B cell (primary cell): ENCODE measurements around the gene MYL10. TPM values are rescaled to one million over a fixed set of nuclear protein-coding genes. Genes with fewer than 3 reads are reported as not detected.

Experiments
- ATAC-seq: fragments of 200-7000 bp; cut with Tn5 transposase; one replicate; pipeline ENCODE4 v1.10.0; 2021; ENCODE audit warnings: low read depth, mild to moderate bottlenecking, moderate number of reproducible peaks, moderate library complexity
- CTCF ChIA-PET: fragments of 350-600 bp; sonication (Branson Sonifier 250); formaldehyde crosslinking; loops from one replicate; lab custom pipeline; 2021; ENCODE audit warnings: antibody characterized with exemption, inconsistent platforms; lab: Charles Lee
- POLR2A ChIA-PET: fragments of 350-600 bp; sonication (Branson Sonifier 250); formaldehyde crosslinking; loops from one replicate; lab custom pipeline; 2021; ENCODE audit warnings: antibody characterized with exemption; lab: Charles Lee
- DNase-seq: peaks from one replicate; pipeline ENCODE4 v3.0.0; 2013
- H2AFZ ChIP-seq: 2 replicates; pipeline ENCODE4 v1.6.1; 2012; ENCODE audit warnings: mild to moderate bottlenecking, low read depth, low read length; ENCODE audit not compliant: insufficient read depth, poor library complexity, severe bottlenecking
- H3K27ac ChIP-seq, 2 donors: 1 replicate in 1 of 2; 2 replicates in 1 of 2; pipeline ENCODE4 v1.5.1; 2012 to 2013; ENCODE audit warnings: low read length in 2 of 2, mild to moderate bottlenecking in 2 of 2, moderate library complexity in 1 of 2
- H3K27me3 ChIP-seq, 4 experiments: fragments of 200-600 bp in 1 of 4; sonication (generic) in 1 of 4; replicated peaks in 1 of 4; 1 replicate in 2 of 4; 2 replicates in 2 of 4; pipeline versions ENCODE4 v1.6.1 to v1.7.0; 2013 to 2016; ENCODE audit warnings: low read length in 3 of 4, mild to moderate bottlenecking in 2 of 4, mixed read lengths in 1 of 4, moderate library complexity in 1 of 4; ENCODE audit not compliant: insufficient read depth in 4 of 4, control insufficient read depth in 3 of 4; ENCODE audit errors: control extremely low read depth in 1 of 4
- H3K36me3 ChIP-seq, 2 experiments: replicated peaks in 1 of 2; 1 replicate in 1 of 2; 2 replicates in 1 of 2; pipeline versions ENCODE4 v1.6.1 to v1.7.1; 2013; ENCODE audit warnings: low read length in 1 of 2; ENCODE audit not compliant: insufficient read depth in 2 of 2, control insufficient read depth in 1 of 2; ENCODE audit errors: control extremely low read depth in 1 of 2, extremely low read depth in 1 of 2
- H3K4me1 ChIP-seq, 2 donors: fragments of 200-600 bp in 1 of 2; sonication (generic) in 1 of 2; 1 replicate in 1 of 2; 2 replicates in 1 of 2; pipeline versions ENCODE4 v1.5.1 to v1.6.1; 2013 to 2017; ENCODE audit warnings: low read length in 2 of 2; ENCODE audit not compliant: control insufficient read depth in 2 of 2, insufficient read depth in 2 of 2
- H3K4me2 ChIP-seq: replicated peaks from 2 replicates; pipeline ENCODE3; 2012; ENCODE audit warnings: mild to moderate bottlenecking, low read depth, low read length; ENCODE audit not compliant: poor library complexity, severe bottlenecking
- H3K4me3 ChIP-seq, 5 experiments: fragments of 200-600 bp in 1 of 5; sonication (generic) in 1 of 5; 1 replicate in 3 of 5; 2 replicates in 2 of 5; pipeline versions ENCODE4 v1.5.1 to v1.7.0; 2011 to 2016; ENCODE audit warnings: low read length in 4 of 5, mild to moderate bottlenecking in 4 of 5, low read depth in 2 of 5, control low read depth in 1 of 5, moderate library complexity in 1 of 5; ENCODE audit not compliant: insufficient read depth in 1 of 5; ENCODE audit errors: control extremely low read depth in 1 of 5, extremely low read depth in 1 of 5
- H3K79me2 ChIP-seq: fragments of 200-600 bp; sonication (generic); one replicate; pipeline ENCODE4 v1.6.0; 2016; ENCODE audit warnings: low read length; ENCODE audit not compliant: control insufficient read depth, insufficient read depth
- H3K9ac ChIP-seq: fragments of 200-600 bp; sonication (generic); 2 replicates; pipeline ENCODE4 v1.6.1; 2017; ENCODE audit warnings: mild to moderate bottlenecking, low read length, moderate library complexity
- H3K9me3 ChIP-seq, 3 donors: one replicate each; pipeline versions ENCODE4 v1.6.1 to v1.7.1; 2013; ENCODE audit warnings: low read length in 2 of 3; ENCODE audit not compliant: control insufficient read depth in 2 of 3, insufficient read depth in 1 of 3; ENCODE audit errors: control extremely low read depth in 1 of 3
- H4K20me1 ChIP-seq: 2 replicates; pipeline ENCODE4 v1.6.0; 2012; ENCODE audit warnings: mild to moderate bottlenecking, low read length; ENCODE audit not compliant: insufficient read depth, control insufficient read depth, poor library complexity, severe bottlenecking
- H3K27ac Mint-ChIP-seq: one replicate; pipeline ENCODE4 v1.8.0; 2021; ENCODE audit warnings: mixed read lengths
- H3K27me3 Mint-ChIP-seq: one replicate; pipeline ENCODE4 v1.8.0; 2021; ENCODE audit warnings: mixed read lengths
- H3K4me1 Mint-ChIP-seq: one replicate; pipeline ENCODE4 v1.8.0; 2021; ENCODE audit warnings: mixed read lengths
- H3K4me3 Mint-ChIP-seq: one replicate; pipeline ENCODE4 v1.8.0; 2021; ENCODE audit warnings: mixed read lengths
- H3K9me3 Mint-ChIP-seq: one replicate; pipeline ENCODE4 v1.8.0; 2022; ENCODE audit warnings: mixed read lengths; ENCODE audit not compliant: insufficient read depth
- EZH2 ChIP-seq: IDR thresholded peaks from 2 replicates; pipeline ENCODE4 v1.6.1; 2012; ENCODE audit warnings: borderline replicate concordance, low read depth, mild to moderate bottlenecking, moderate library complexity, low read length; ENCODE audit not compliant: insufficient read depth, poor library complexity, severe bottlenecking
- WGBS: methylation state at CpG from one replicate; pipeline ENCODE4 v1.1.5; 2013; ENCODE audit warnings: missing lambda C conversion rate; ENCODE audit not compliant: insufficient coverage; 5-methylcytosine and 5-hydroxymethylcytosine counted together
- intact Hi-C: fragments of 100-400 bp; cut with micrococcal nuclease; formaldehyde crosslinking; loops from one replicate; pipeline ENCODE4 v1.10.0; 2022
- polyA plus RNA-seq: library from polyadenylated mRNA; depleted of rRNA; stranded (reverse); fragments of >200 nt; gene quantifications from 2 replicates; pipeline ENCODE4 v1.2.3, GENCODE V29; 2012
- total RNA-seq, 2 donors: library from RNA; stranded (reverse); fragments of 120-200 nt in 1 of 2; gene quantifications; 1 replicate in 1 of 2; 2 replicates in 1 of 2; pipeline versions ENCODE4 v1.2.3 to v1.2.4, GENCODE V29; 2013 to 2022

Gene MYL10
- total and polyA plus RNA-seq, 2 donors (not counting 1 experiment from before 2014, with no cell fraction given), result not detected

DNA sequence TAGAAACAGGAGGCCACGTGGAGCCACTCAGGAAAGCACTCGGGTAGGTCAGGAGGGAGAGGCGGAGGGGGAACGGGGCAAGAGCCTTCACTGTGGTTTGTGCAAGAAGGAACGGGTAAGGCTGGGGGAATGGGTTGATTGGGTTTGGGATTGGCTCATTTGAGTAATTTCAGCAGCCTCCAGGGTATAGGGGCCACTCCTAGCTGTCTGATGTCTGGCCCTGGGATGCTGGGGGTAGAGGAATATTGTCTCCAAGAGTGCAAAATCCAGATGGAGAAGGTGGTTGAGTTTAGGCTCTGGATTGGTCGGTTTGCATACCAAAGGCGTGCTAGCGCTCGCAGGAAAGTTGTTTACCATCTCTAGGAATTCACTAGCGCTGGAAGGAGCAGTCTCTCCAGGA is 47.2 kb downstream of the MYL10 start:
- Histone ChIP-seq H3K9me3 (peaks cover 0 to 14% (median 0%) of the 10 kb centered on the region in 3 donors), H3K4me3 (no peak overlapping the region), H2AFZ (no peak overlapping the region), H3K4me1 (no peaks in the 10 kb centered on the region), H3K79me2 (no peaks in the 10 kb centered on the region), H3K9ac (no peak overlapping the region), H3K27me3 (peaks cover 0 to 5% (median 0%) of the 10 kb centered on the region in 4 experiments), H3K27ac (no peak overlapping the region), H3K36me3 (no peaks in the 10 kb centered on the region), H4K20me1 (no peaks in the 10 kb centered on the region), H3K4me2 (no peak overlapping the region)
- Mint-ChIP-seq H3K4me1 (no peaks in the 10 kb centered on the region), H3K4me3 (no peak overlapping the region), H3K27ac (no peak overlapping the region), H3K27me3 (peaks cover 19% of the 10 kb centered on the region), H3K9me3 (no peaks in the 10 kb centered on the region)
- WGBS, result 91% methylated on average over 5 of the region's 10 CpGs
- POLR2A ChIA-PET, result no interaction called here
- DNase-seq (no peak), ATAC-seq (no peak)
- intact Hi-C loops, result no loop called here
- CTCF ChIA-PET, result no interaction called here
- TF ChIP-seq EZH2, result no peak

- Histone ChIP-seq H3K4me1 (peaks cover 0 to 2% of the 10 kb centered on the region in 2 donors), H3K4me3 (no peak overlapping the region), H3K9ac (no peak overlapping the region), H3K9me3 (peaks cover 0 to 14% (median 0%) of the 10 kb centered on the region in 3 donors), H3K4me2 (no peak overlapping the region), H3K36me3 (no peaks in the 10 kb centered on the region), H2AFZ (no peak overlapping the region), H3K27me3 (peaks cover 0 to 5% (median 0%) of the 10 kb centered on the region in 4 experiments), H4K20me1 (no peaks in the 10 kb centered on the region), H3K79me2 (no peaks in the 10 kb centered on the region), H3K27ac (no peak overlapping the region)
- DNase-seq, result no peak
- ChIA-PET CTCF (interaction anchor here (0.6 kb wide), 1 partner anchor 441 kb away, joined by 4 read pairs; no protein-coding TSS in a partner anchor), POLR2A (no interaction called here)
- WGBS, result 92% methylated on average over 4 of the region's 7 CpGs
- Mint-ChIP-seq H3K4me3 (no peak overlapping the region), H3K27ac (no peak overlapping the region), H3K4me1 (peaks cover 3% of the 10 kb centered on the region), H3K9me3 (no peaks in the 10 kb centered on the region), H3K27me3 (peaks cover 19% of the 10 kb centered on the region)
- TF ChIP-seq EZH2, result no peak
- ATAC-seq, result no peak
- intact Hi-C loops, result no loop called here
Measured at GRCh38 chr7:101580596-101580995, 48.5 kb downstream of the MYL10 start.
